Kidney (tissue), 14 donors: ENCODE measurements around the gene DAPL1. TPM values are rescaled to one million over a fixed set of nuclear protein-coding genes. Genes with fewer than 3 reads are reported as not detected.

Source experiments
- DNase-seq, 5 donors: peaks; one replicate each; pipeline ENCODE4 v3.0.0-alpha.2; 2013 to 2020
- FAIRE-seq: peaks from 2 replicates; lab custom pipeline; 2012; peaks lifted over from hg19 to GRCh38; lab: Jason Lieb, UNC
- H3K27ac ChIP-seq, 2 donors: one replicate each; pipeline ENCODE4 v1.7.0; 2013; ENCODE audit warnings: low read depth in 2 of 2, low read length in 2 of 2, inconsistent platforms in 1 of 2
- H3K27me3 ChIP-seq: one replicate; pipeline ENCODE4 v1.7.1; 2013; ENCODE audit warnings: low read length, inconsistent platforms; ENCODE audit not compliant: control insufficient read depth, insufficient read depth
- H3K36me3 ChIP-seq, 3 donors: one replicate each; pipeline versions ENCODE4 v1.7.0 to v1.7.1; 2013; ENCODE audit warnings: low read length in 3 of 3, control low read depth in 1 of 3, inconsistent platforms in 1 of 3; ENCODE audit not compliant: insufficient read depth in 3 of 3, control insufficient read depth in 2 of 3
- H3K4me1 ChIP-seq, 3 donors: one replicate each; pipeline versions ENCODE4 v1.7.0 to v1.7.1; 2013; ENCODE audit warnings: low read length in 3 of 3, inconsistent platforms in 1 of 3, low read depth in 1 of 3; ENCODE audit not compliant: control insufficient read depth in 2 of 3, insufficient read depth in 2 of 3
- H3K4me3 ChIP-seq, 3 donors: one replicate each; pipeline versions ENCODE4 v1.7.0 to v1.8.1; 2013; ENCODE audit warnings: low read length in 3 of 3, control low read depth in 1 of 3, inconsistent platforms in 1 of 3
- H3K9ac ChIP-seq, 3 donors: one replicate each; pipeline versions ENCODE4 v1.7.0 to v1.7.1; 2013; ENCODE audit warnings: low read length in 3 of 3, control low read depth in 1 of 3, inconsistent platforms in 1 of 3
- H3K9me3 ChIP-seq, 3 donors: one replicate each; pipeline versions ENCODE4 v1.7.0 to v1.7.1; 2013; ENCODE audit warnings: low read length in 3 of 3, control low read depth in 1 of 3, inconsistent platforms in 1 of 3; ENCODE audit not compliant: control insufficient read depth in 2 of 3, insufficient read depth in 1 of 3
- CTCF ChIP-seq: IDR thresholded peaks from 3 replicates; pipeline ENCODE4 v1.5.1; 2012; ENCODE audit warnings: mild to moderate bottlenecking, moderate library complexity, borderline replicate concordance; ENCODE audit not compliant: insufficient read depth; ENCODE audit errors: extremely low read depth
- intact Hi-C: fragments of 100-400 bp; cut with DNase I; formaldehyde crosslinking; loops from one replicate; pipeline ENCODE4 v1.11.1; 2022
- polyA plus RNA-seq: library from polyadenylated mRNA; stranded (reverse); fragments of 350-450 nt; fragmentation: Illumina TruSeq; extraction: RNeasy Lipid Tissue Mini Kit (QIAGEN cat#74804); gene quantifications from one replicate; pipeline ENCODE4 v1.2.3, GENCODE V29; 2014; ENCODE audit warnings: low read depth, low replicate concordance; ENCODE audit not compliant: insufficient read depth
- total RNA-seq: library from RNA; stranded (reverse); fragmentation: NEBNext Ultra II Directional; extraction: Animal tissue kit (Norgen Biotek cat#: 25700); gene quantifications from one replicate; pipeline ENCODE4 v1.2.1, GENCODE V29; 2021
- donor health status: control.
- donor health status: control.
- donor health status: control.
- donor health status: control.
- donor health status: control.
- donor health status: DM: yes; HTN: yes; CAD: no.
- donor health status: Normal renal cell carcinoma (clear cell type).

Gene DAPL1
- total and polyA plus RNA-seq, 2 donors from 2014 or later: 0.50 to 3.6 TPM

DNA sequence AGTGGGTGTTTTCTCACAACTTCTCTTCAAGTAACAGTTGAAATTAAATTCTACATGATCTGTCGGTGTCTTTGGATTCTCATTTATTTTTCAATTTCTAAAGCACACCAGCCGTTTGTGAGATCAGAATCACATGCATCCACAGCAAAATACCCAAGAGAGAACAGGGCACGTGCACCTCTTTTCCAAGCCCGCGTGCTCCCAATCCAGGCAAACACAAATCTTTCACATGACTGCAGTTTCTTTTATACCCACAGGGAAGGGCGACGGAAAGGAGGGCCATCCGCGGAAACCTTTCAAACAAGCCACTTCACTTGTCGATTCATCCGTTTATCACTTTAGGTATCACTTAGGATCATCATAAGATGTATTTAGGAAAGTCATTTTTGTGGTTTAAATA lies 13.0 kb upstream of the DAPL1 start:
- no peaks in the 10 kb centered on the region for H3K27me3 ChIP-seq
- DNase-seq: no peak
- no peak overlapping the region for H3K9ac ChIP-seq
- intact Hi-C loops: no loop called here
- no peaks in the 10 kb centered on the region for H3K36me3 ChIP-seq
- no peak for FAIRE-seq
- H3K4me3 ChIP-seq: no peak overlapping the region
- no peaks in the 10 kb centered on the region for H3K9me3 ChIP-seq
- H3K4me1 ChIP-seq: no peaks in the 10 kb centered on the region
- H3K27ac ChIP-seq: no peak overlapping the region
- no peak for TF ChIP-seq CTCF

DNA sequence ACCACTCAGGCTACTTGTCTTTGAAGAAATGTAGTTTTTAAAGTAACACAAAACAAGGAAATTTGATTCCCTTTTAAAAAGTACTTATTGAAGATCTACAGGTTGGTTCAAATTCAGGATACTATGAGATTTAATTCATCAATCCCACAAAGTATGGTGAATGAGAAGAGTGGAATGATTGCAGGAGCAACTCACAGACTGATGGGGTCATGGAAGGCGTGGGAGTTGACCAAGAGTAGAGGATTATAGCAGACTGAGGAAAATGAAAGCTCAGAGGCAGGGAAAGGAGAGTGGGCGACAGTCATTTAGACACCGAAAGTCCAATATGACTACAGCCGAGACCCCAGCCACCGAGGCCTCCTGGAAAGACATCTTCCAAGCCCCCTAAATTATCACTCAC lies 12.5 kb upstream of the DAPL1 start:
- Histone ChIP-seq H3K27me3 (no peaks in the 10 kb centered on the region), H3K27ac (no peak overlapping the region), H3K9me3 (no peaks in the 10 kb centered on the region), H3K4me1 (no peaks in the 10 kb centered on the region), H3K9ac (no peak overlapping the region), H3K36me3 (no peaks in the 10 kb centered on the region), H3K4me3 (no peak overlapping the region)
- no peak for TF ChIP-seq CTCF
- DNase-seq (no peak), FAIRE-seq (no peak)
- intact Hi-C loops: no loop called here

DNA sequence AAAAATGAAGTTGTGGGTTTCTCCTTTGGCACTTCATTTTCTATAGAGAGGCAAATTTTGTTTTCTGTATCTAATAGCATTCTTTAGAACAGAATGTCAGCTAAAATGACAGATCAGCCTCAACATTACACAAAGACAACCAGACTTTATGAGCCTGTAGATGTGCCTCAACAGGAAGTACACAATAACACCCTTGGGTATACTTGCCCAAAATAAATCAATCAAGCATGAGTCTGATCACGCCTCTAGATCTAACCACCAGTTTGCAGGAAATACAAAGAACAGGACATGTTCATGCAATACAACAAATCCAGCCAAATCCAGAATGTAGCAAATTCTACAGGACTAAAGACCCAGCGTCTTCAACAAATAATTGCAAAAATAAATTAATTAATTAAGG lies 11.2 kb upstream of the DAPL1 start:
- H3K4me3 ChIP-seq: no peak overlapping the region
- no peak overlapping the region for H3K27ac ChIP-seq
- intact Hi-C loops: no loop called here
- no peaks in the 10 kb centered on the region for H3K4me1 ChIP-seq
- H3K9me3 ChIP-seq: no peaks in the 10 kb centered on the region
- no peak overlapping the region for H3K9ac ChIP-seq
- FAIRE-seq (no peak), DNase-seq (no peak)
- no peaks in the 10 kb centered on the region for H3K36me3 ChIP-seq
- no peak for TF ChIP-seq CTCF
- H3K27me3 ChIP-seq: no peaks in the 10 kb centered on the region

DNA sequence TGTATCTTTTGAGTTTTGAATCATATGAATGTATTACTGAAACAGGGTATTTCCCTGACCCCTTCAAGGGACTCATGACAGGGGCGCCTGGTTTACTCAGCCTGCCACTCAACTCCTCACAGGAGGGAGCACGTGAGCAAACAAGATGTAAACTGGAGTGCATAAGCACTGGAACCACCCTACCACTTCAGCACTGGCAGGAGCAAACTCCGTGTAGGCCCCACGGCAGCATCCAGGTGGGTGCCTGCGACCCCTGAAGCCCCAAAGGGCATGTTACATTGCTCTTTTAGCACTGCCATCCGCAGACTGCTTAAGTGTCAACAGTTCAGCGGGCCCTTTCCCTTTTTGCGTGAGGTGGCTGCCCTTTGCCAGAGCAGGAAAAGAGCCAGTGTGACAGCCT lies 8.2 kb upstream of the DAPL1 start:
- Histone ChIP-seq H3K4me3 (no peak overlapping the region), H3K27me3 (no peaks in the 10 kb centered on the region), H3K27ac (no peak overlapping the region), H3K9ac (no peak overlapping the region), H3K36me3 (no peaks in the 10 kb centered on the region), H3K4me1 (no peaks in the 10 kb centered on the region), H3K9me3 (no peaks in the 10 kb centered on the region)
- no peak for TF ChIP-seq CTCF
- DNase-seq (no peak), FAIRE-seq (no peak)
- intact Hi-C loops: no loop called here
